Loucy (cell line): ENCODE measurements around the gene ANO1.

Experiments used
- CTCF ChIP-seq: fragments of 200-600 bp; sonication (generic); conservative IDR thresholded peaks from 2 replicates; pipeline ENCODE4 v1.5.1; 2014; ENCODE audit warnings: mild to moderate bottlenecking, antibody characterized with exemption, low read length
- EZH2phosphoT487 ChIP-seq: fragments of 200-600 bp; IDR thresholded peaks from 2 replicates; pipeline ENCODE4 v1.6.1; 2018; ENCODE audit warnings: antibody characterized with exemption, mild to moderate bottlenecking, moderate library complexity, borderline replicate concordance

- TF ChIP-seq CTCF (no peak), EZH2phosphoT487 (no peak)
Measured at GRCh38 chr11:70109006-70109405, 30.9 kb downstream of the ANO1 start.
